Spleen (tissue), 11 donors: ENCODE results near the gene EXOC4. TPM values are rescaled to one million over a fixed set of nuclear protein-coding genes. Genes with fewer than 3 reads are reported as not detected.

Experiments
- DNase-seq: peaks from one replicate; pipeline ENCODE4 v3.0.0-alpha.2; 2020
- H3K27ac ChIP-seq, 8 donors: fragments of 200-600 bp; sonication (generic) in 7 of 8; 1 replicate in 4 of 8; 2 replicates in 4 of 8; pipeline versions ENCODE4 v1.5.0 to v1.8.0; 2016 to 2021; ENCODE audit warnings: inconsistent platforms in 4 of 8, mild to moderate bottlenecking in 4 of 8, moderate library complexity in 1 of 8
- H3K27me3 ChIP-seq, 7 donors: fragments of 200-600 bp; sonication (generic) in 6 of 7; replicated peaks in 1 of 7; 1 replicate in 4 of 7; 2 replicates in 3 of 7; pipeline versions ENCODE4 v1.5.0 to v1.8.0; 2016 to 2021; ENCODE audit warnings: inconsistent platforms in 3 of 7, mild to moderate bottlenecking in 1 of 7
- H3K36me3 ChIP-seq, 6 donors: fragments of 200-600 bp; sonication (generic) in 5 of 6; 1 replicate in 4 of 6; 2 replicates in 2 of 6; pipeline versions ENCODE4 v1.5.0 to v1.8.0; 2016 to 2021; ENCODE audit warnings: inconsistent platforms in 2 of 6
- H3K4me1 ChIP-seq, 6 donors: fragments of 200-600 bp; sonication (generic) in 5 of 6; 1 replicate in 3 of 6; 2 replicates in 3 of 6; pipeline versions ENCODE4 v1.5.0 to v1.8.0; 2016 to 2021; ENCODE audit warnings: inconsistent platforms in 3 of 6
- H3K4me3 ChIP-seq, 8 donors: fragments of 200-600 bp; sonication (generic) in 7 of 8; 1 replicate in 4 of 8; 2 replicates in 4 of 8; pipeline versions ENCODE4 v1.5.0 to v1.8.0; 2016 to 2021; ENCODE audit warnings: inconsistent platforms in 4 of 8, mild to moderate bottlenecking in 4 of 8, moderate library complexity in 2 of 8
- H3K9me3 ChIP-seq, 8 donors: fragments of 200-600 bp; sonication (generic) in 7 of 8; 1 replicate in 4 of 8; 2 replicates in 4 of 8; pipeline versions ENCODE4 v1.5.0 to v1.8.0; 2016 to 2021; ENCODE audit warnings: inconsistent platforms in 4 of 8
- POLR2A ChIP-seq, 3 donors: fragments of 450-650 bp; IDR thresholded peaks; one replicate each; pipeline ENCODE4 v1.5.1; 2017; ENCODE audit warnings: antibody characterized with exemption in 3 of 3, mild to moderate bottlenecking in 1 of 3
- POLR2AphosphoS5 ChIP-seq, 3 donors: sonication (generic); formaldehyde crosslinking; IDR thresholded peaks; one replicate each; pipeline ENCODE4 v1.5.1; 2017; ENCODE audit warnings: antibody characterized with exemption in 3 of 3
- WGBS, 5 donors: extraction: QIAGEN DNeasy Blood & Tissue Kit in 3 of 5; methylation state at CpG; one replicate each; pipeline versions ENCODE4 v1.1.5 to v1.1.7; 2013 to 2018; 5-methylcytosine and 5-hydroxymethylcytosine counted together
- intact Hi-C: fragments of 100-400 bp; cut with DNase I; formaldehyde crosslinking; loops from one replicate; pipeline ENCODE4 v1.15.0; 2023; ENCODE audit warnings: low total_unique reads
- polyA plus RNA-seq, 3 donors: library from polyadenylated mRNA; stranded (reverse); fragments of 200-250 nt; gene quantifications; one replicate each; pipeline ENCODE4 v1.2.1, GENCODE V29; 2013
- total RNA-seq, 7 donors: library from RNA; depleted of rRNA in 3 of 7; stranded (reverse); fragments of >200 nt in 3 of 7; fragmentation: NEBNext Ultra II Directional in 4 of 7; extraction: Animal tissue kit (Norgen Biotek cat#: 25700) in 4 of 7; gene quantifications; one replicate each; pipeline versions ENCODE4 v1.1.0 to v1.2.1, GENCODE V29; 2016 to 2021
- TF ChIP-seq, protein P1 (sequence below), 11 experiments: fragments of 200-600 bp in 7 of 11; fragments of 450-650 bp in 4 of 11; sonication (generic) in 4 of 11; IDR thresholded peaks in 8 of 11; conservative IDR thresholded peaks in 3 of 11; 1 replicate in 7 of 11; 2 replicates in 4 of 11; pipeline versions ENCODE4 v1.4.0 to v1.8.0; 2016 to 2021; ENCODE audit warnings: antibody characterized with exemption in 11 of 11, inconsistent platforms in 4 of 11, mild to moderate bottlenecking in 1 of 11
- donor health status: healthy with polysubstance abuse.
- donor health status: DM: no; HTN: no; CAD: no; lungs with moderate emphysema.
- donor health status: DM: no; HTN: no; CAD: no.
- donor health status: Bipolar disorder and iron deficiency.
- donor health status: healthy.
- donor health status: DM: no; HTN: no; CAD: no.
- donor health status: DM: yes; HTN: yes; CAD: no.

Gene EXOC4
- total and polyA plus RNA-seq, 10 donors: 14.1 to 138 (median 102) TPM

DNA sequence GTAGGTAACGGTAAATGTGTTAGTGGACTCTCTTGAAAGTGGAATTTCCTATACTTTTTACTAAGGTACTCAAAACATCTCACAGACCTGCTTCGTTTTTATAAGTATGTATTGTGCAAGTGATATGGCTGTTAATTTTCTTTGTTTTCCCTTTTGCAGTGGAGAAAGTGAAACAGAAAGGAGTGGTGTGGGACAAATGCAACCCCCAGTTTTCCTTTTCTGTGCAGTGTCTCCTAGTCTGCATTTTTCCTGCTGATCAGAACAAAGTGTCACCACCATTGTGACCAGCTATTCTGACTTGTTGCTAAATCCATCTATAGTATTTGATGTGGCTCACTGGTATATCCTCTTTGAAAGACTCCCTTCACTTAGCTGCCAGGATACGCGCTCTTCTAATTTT is 410.0 kb downstream of the EXOC4 start:
- intact Hi-C loops: no loop called here
- H3K36me3 ChIP-seq: no peaks in the 10 kb centered on the region
- DNase-seq: no peak
- no peaks in the 10 kb centered on the region for H3K27me3 ChIP-seq
- H3K27ac ChIP-seq: no peak overlapping the region
- no peak overlapping the region for H3K4me3 ChIP-seq
- no peaks in the 10 kb centered on the region for H3K4me1 ChIP-seq
- TF ChIP-seq POLR2AphosphoS5 (IDR thresholded peaks at IDR 0.05): no peak
- no peak for TF ChIP-seq POLR2A (IDR thresholded peaks at IDR 0.05)
- TF ChIP-seq, protein P1, sequence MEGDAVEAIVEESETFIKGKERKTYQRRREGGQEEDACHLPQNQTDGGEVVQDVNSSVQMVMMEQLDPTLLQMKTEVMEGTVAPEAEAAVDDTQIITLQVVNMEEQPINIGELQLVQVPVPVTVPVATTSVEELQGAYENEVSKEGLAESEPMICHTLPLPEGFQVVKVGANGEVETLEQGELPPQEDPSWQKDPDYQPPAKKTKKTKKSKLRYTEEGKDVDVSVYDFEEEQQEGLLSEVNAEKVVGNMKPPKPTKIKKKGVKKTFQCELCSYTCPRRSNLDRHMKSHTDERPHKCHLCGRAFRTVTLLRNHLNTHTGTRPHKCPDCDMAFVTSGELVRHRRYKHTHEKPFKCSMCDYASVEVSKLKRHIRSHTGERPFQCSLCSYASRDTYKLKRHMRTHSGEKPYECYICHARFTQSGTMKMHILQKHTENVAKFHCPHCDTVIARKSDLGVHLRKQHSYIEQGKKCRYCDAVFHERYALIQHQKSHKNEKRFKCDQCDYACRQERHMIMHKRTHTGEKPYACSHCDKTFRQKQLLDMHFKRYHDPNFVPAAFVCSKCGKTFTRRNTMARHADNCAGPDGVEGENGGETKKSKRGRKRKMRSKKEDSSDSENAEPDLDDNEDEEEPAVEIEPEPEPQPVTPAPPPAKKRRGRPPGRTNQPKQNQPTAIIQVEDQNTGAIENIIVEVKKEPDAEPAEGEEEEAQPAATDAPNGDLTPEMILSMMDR (IDR thresholded peaks at IDR 0.05 in 8 of 11, conservative IDR thresholded peaks at IDR 0.05 in 3 of 11): no peak
- no peaks in the 10 kb centered on the region for H3K9me3 ChIP-seq
- whole genome bisulfite sequencing, 5 donors: 80 to 87% (median 84%) methylated on average over 4 of the region's 4 CpGs

DNA sequence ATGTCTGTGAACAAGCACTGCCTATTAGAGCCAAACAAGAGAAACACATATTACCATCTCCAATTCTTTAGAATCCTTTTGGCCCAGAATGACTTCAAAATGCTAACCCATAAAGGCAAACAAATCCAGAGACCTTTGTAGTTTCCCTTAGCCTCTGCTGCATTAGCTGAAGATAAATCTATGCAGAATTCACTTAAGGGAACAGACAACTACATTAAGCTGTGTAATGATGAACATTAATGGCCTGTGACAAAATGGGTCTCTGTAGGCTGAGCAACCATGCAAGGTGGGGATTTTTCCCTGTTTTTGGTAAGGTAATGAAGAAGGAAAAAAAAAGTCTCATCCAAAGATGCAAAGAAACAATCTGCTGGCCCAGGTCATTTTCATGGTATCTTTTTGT is 411.6 kb downstream of the EXOC4 start:
- Histone ChIP-seq H3K36me3 (no peaks in the 10 kb centered on the region), H3K27ac (no peak overlapping the region), H3K4me3 (no peak overlapping the region), H3K9me3 (no peaks in the 10 kb centered on the region), H3K27me3 (no peaks in the 10 kb centered on the region), H3K4me1 (no peaks in the 10 kb centered on the region)
- intact Hi-C loops: no loop called here
- DNase-seq: no peak
- no peak for TF ChIP-seq POLR2A (IDR thresholded peaks at IDR 0.05)

DNA sequence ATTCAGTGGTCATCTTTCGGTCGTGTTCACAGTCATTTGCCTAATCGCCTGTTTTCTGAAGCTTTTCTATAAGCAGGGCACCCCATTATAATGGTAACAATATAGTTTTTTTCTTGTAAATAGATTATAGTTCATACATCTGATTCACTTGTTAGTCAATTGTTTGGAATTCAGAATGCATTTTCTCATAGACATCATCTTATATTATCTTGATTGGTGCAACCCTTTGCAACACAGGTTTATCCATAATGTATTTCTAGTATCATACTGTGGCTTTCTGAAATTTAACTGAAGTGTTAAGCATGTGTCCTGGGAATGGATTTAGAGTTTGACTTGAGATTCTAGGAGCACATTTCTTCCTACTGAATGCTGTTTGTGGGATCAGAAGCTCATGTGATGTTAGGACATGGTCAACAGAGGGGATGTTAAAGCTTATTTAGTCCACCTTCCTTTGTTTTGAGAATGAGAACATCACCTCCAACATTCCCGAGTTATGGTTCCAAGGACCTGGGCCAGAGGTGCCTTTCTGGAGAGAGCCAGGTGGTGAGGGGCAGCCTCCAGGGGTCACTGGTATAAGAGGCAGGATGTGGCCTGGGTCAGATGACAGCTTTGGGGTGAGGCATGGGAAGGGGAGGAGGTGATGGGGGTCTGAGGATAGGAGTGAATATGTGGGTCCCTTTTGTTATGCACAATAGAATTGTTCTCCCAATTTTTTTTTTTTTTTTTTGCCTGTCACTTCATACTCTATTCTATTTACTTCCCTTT is 415.6 kb downstream of the EXOC4 start:
- no peaks in the 10 kb centered on the region for H3K9me3 ChIP-seq
- no peak overlapping the region for H3K27ac ChIP-seq
- TF ChIP-seq, protein P1 (IDR thresholded peaks at IDR 0.05 in 8 of 11, conservative IDR thresholded peaks at IDR 0.05 in 3 of 11): no peak
- TF ChIP-seq POLR2A (IDR thresholded peaks at IDR 0.05) (no peak), POLR2AphosphoS5 (IDR thresholded peaks at IDR 0.05) (no peak)
- no peak overlapping the region for H3K4me3 ChIP-seq
- H3K36me3 ChIP-seq: no peaks in the 10 kb centered on the region
- intact Hi-C loops: no loop called here
- no peak for DNase-seq
- no peaks in the 10 kb centered on the region for H3K4me1 ChIP-seq
- H3K27me3 ChIP-seq: no peaks in the 10 kb centered on the region
- WGBS, 5 donors: 91 to 98% (median 95%) methylated on average over 4 of the region's 4 CpGs

DNA sequence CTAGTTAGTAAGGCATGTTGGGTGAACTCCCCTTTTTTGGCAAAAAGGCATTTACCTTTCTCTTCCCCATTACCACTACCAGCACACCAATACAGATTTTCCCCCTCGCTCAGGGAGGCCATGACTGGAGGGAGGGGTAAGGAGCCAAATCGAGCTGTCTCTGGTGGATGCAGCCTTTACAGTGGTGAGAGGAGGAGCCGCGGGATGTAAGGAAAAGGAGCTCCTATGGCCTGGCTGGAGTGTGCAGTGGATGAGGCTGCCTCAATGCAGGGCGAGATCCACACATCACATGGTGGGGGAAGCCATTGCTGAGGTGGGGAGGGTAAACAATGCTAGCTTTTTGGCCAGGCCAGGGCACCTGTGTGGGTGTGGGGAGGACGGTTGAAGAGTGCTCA is 416.2 kb downstream of the EXOC4 start:
- 77 to 96% (median 90%) methylated on average over 6 of the region's 6 CpGs for WGBS, 5 donors
- intact Hi-C loops: no loop called here
- TF ChIP-seq POLR2AphosphoS5 (IDR thresholded peaks at IDR 0.05) (no peak), POLR2A (IDR thresholded peaks at IDR 0.05) (no peak)
- TF ChIP-seq, protein P1 (IDR thresholded peaks at IDR 0.05 in 8 of 11, conservative IDR thresholded peaks at IDR 0.05 in 3 of 11): no peak

More for the DNA sequence above, 416.2 kb downstream of the EXOC4 start:
- DNase-seq: no peak
- no peaks in the 10 kb centered on the region for H3K4me1 ChIP-seq
- H3K27me3 ChIP-seq: no peaks in the 10 kb centered on the region
- no peaks in the 10 kb centered on the region for H3K36me3 ChIP-seq
- no peak overlapping the region for H3K4me3 ChIP-seq
- H3K9me3 ChIP-seq: no peaks in the 10 kb centered on the region
- no peak overlapping the region for H3K27ac ChIP-seq
